Measurements from ENCODE around the gene CCNL2.

DNA sequence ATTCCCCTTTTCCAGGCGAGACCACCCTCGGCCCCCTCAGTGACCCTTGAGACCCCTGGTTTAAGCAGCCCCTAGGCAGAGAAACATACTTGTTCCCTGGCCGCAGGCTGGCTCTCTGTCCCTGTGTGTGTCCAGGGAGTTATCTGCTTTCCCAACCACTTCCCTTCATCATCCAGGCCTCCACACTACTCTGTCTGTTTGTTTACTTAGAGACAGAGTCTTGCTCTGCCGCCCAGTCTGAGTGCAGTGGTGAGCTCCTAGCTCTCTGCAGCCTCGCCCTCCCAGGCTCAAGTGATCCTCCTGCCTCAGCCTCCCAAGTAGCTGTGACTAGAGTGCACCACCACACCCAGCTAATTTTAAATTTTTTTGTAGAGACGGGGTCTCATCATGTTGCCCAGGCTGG, 30.5 kb upstream of the CCNL2 start:
- TF ChIP-seq, protein P1, sequence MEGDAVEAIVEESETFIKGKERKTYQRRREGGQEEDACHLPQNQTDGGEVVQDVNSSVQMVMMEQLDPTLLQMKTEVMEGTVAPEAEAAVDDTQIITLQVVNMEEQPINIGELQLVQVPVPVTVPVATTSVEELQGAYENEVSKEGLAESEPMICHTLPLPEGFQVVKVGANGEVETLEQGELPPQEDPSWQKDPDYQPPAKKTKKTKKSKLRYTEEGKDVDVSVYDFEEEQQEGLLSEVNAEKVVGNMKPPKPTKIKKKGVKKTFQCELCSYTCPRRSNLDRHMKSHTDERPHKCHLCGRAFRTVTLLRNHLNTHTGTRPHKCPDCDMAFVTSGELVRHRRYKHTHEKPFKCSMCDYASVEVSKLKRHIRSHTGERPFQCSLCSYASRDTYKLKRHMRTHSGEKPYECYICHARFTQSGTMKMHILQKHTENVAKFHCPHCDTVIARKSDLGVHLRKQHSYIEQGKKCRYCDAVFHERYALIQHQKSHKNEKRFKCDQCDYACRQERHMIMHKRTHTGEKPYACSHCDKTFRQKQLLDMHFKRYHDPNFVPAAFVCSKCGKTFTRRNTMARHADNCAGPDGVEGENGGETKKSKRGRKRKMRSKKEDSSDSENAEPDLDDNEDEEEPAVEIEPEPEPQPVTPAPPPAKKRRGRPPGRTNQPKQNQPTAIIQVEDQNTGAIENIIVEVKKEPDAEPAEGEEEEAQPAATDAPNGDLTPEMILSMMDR (IDR thresholded peaks at IDR 0.05; ENCODE audit: low read depth, low read length, missing input control) = no peak
- peak; percentile 38 for TF ChIP-seq TAF1 (conservative IDR thresholded peaks at IDR 0.05)
- no peak for TF ChIP-seq FOXA1 (IDR thresholded peaks at IDR 0.05)
- TF ChIP-seq, protein P2, sequence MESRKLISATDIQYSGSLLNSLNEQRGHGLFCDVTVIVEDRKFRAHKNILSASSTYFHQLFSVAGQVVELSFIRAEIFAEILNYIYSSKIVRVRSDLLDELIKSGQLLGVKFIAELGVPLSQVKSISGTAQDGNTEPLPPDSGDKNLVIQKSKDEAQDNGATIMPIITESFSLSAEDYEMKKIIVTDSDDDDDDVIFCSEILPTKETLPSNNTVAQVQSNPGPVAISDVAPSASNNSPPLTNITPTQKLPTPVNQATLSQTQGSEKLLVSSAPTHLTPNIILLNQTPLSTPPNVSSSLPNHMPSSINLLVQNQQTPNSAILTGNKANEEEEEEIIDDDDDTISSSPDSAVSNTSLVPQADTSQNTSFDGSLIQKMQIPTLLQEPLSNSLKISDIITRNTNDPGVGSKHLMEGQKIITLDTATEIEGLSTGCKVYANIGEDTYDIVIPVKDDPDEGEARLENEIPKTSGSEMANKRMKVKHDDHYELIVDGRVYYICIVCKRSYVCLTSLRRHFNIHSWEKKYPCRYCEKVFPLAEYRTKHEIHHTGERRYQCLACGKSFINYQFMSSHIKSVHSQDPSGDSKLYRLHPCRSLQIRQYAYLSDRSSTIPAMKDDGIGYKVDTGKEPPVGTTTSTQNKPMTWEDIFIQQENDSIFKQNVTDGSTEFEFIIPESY (IDR thresholded peaks at IDR 0.05) = no peak
- no peak for TF ChIP-seq YY1 (IDR thresholded peaks at IDR 0.05)
- no peak for TF ChIP-seq SP1 (IDR thresholded peaks at IDR 0.05)
- TF ChIP-seq, protein P3, sequence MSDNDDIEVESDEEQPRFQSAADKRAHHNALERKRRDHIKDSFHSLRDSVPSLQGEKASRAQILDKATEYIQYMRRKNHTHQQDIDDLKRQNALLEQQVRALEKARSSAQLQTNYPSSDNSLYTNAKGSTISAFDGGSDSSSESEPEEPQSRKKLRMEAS (IDR thresholded peaks at IDR 0.05) = no peak
- TF ChIP-seq, protein P4, sequence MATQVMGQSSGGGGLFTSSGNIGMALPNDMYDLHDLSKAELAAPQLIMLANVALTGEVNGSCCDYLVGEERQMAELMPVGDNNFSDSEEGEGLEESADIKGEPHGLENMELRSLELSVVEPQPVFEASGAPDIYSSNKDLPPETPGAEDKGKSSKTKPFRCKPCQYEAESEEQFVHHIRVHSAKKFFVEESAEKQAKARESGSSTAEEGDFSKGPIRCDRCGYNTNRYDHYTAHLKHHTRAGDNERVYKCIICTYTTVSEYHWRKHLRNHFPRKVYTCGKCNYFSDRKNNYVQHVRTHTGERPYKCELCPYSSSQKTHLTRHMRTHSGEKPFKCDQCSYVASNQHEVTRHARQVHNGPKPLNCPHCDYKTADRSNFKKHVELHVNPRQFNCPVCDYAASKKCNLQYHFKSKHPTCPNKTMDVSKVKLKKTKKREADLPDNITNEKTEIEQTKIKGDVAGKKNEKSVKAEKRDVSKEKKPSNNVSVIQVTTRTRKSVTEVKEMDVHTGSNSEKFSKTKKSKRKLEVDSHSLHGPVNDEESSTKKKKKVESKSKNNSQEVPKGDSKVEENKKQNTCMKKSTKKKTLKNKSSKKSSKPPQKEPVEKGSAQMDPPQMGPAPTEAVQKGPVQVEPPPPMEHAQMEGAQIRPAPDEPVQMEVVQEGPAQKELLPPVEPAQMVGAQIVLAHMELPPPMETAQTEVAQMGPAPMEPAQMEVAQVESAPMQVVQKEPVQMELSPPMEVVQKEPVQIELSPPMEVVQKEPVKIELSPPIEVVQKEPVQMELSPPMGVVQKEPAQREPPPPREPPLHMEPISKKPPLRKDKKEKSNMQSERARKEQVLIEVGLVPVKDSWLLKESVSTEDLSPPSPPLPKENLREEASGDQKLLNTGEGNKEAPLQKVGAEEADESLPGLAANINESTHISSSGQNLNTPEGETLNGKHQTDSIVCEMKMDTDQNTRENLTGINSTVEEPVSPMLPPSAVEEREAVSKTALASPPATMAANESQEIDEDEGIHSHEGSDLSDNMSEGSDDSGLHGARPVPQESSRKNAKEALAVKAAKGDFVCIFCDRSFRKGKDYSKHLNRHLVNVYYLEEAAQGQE (IDR thresholded peaks at IDR 0.05) = no peak
- TF ChIP-seq HNF4A (conservative IDR thresholded peaks at IDR 0.05) = no peak
- TF ChIP-seq, protein P5, sequence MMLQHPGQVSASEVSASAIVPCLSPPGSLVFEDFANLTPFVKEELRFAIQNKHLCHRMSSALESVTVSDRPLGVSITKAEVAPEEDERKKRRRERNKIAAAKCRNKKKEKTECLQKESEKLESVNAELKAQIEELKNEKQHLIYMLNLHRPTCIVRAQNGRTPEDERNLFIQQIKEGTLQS (IDR thresholded peaks at IDR 0.05) = no peak
- no peak for TF ChIP-seq JUND (IDR thresholded peaks at IDR 0.05)
- no peak for TF ChIP-seq RAD21 (IDR thresholded peaks at IDR 0.05)
- TF ChIP-seq EGR1 (IDR thresholded peaks at IDR 0.05; ENCODE audit: low read depth in 2 of 2) = no peak
